GM19025 (cell line): Measurements from ENCODE around the gene DNHD1.

Experiments
- ATAC-seq: cut with Tn5 transposase; IDR thresholded peaks from one replicate; pipeline ENCODE4 v1.9.1; 2021; ENCODE audit warnings: mild to moderate bottlenecking, low read depth, moderate library complexity; ENCODE audit not compliant: unreplicated experiment

Gene DNHD1

DNA sequence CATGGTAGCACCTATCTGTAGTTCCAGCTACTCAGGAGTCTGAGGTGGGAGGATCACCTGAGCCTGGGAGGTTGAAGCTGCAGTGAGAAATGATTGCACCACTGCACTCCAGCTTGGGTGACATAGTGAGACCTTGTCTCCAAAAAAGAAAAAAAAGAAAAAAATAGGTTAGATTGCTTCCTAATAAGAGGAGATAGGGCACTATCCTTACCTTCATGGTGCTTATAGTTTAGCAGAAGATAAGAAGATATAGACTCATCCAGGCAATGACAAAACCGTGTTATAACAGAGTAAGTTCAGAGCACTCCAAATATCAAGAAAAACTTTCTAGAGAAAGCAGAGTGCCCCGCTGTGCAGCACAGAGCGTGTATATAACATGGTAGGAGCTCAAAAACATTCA, 64.2 kb downstream of the DNHD1 start:
- ATAC-seq = no peak

DNA sequence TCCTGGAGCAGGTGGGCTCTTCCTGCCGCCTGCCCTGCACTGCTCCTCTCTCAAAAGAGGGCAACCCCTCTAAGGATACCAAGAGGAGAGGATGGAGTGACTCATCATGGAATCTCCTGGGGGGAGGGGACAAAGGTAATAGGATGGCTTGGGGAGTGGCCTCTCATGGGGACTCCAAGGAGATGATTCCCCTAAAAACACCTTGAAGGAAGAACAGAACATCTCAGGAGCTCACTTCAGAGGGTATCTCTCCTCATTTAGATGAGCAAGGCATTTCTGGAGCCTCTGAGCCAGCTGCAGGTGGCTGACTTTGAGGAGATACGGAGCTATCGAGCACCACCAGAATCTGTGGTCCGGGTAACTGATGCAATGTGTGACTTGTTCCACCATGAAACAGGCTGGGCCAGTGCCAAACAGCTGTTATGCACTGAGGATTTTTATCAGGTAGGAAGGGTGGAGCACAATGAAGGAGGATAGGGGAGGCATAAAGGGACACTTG, 66.1 kb downstream of the DNHD1 start:
- no peak for ATAC-seq

DNA sequence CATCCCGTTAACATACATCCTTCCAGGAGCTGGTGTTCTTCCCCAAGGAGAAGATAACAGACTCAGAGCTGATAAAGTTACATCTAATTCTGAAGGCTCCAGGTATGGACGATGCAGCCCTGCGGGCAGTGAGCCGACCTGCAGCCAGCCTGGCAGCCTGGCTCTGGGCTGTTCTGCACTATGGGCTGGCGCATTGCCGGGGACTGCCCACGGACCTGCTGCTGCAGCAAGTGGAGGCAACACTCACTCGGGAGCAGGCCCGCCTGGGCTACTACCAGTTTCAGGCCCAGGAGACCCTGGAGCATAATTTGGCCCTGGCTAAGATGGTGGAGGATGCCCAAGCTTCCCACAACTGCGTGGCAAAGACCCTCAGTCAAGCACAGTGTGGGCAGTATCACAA, 66.6 kb downstream of the DNHD1 start:
- ATAC-seq = no peak

GRCh38 chr11:6565325-6565724, 68.2 kb downstream of the DNHD1 start:
- no peak for ATAC-seq

DNA sequence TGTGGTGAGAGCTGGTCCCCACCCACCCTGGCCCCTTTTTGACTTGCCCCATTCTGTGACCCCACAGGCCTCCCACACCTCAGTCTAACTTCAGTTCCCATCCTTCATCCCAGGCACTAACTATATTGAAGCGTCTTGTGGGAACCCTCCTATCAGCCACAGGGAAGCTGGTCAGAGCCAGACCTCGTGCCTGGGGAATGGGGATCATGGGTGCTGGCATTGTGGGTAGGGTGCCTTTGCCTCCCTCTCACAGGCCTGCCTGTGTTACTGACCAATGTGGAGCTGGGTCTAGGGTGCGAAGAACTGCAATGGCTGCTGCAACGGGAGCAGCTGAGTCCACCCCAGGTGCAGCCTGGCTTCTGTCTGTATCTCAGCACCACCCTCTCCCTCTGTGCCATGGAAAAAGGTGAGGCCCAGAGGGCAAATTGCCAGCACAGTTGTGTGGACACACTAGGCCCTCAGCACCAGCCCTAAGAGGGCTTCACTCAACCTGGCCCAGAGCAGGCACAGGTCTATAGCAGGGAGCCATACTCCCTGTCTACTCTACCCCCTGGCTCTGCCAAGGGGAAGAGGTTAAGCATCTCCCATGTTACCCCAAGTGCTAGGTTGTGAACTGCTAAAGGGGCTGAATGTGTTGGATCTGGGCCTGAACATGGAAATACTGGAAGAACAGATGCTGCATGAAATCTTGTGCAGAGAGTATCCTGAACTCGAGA, 69.1 kb downstream of the DNHD1 start:
- no peak for ATAC-seq

GRCh38 chr11:6566704-6567370, 69.8 kb downstream of the DNHD1 start:
- ATAC-seq = no peak

- ATAC-seq = no peak
These were observed 70.3 kb downstream of the DNHD1 start for GRCh38 chr11:6567371-6567745.

DNA sequence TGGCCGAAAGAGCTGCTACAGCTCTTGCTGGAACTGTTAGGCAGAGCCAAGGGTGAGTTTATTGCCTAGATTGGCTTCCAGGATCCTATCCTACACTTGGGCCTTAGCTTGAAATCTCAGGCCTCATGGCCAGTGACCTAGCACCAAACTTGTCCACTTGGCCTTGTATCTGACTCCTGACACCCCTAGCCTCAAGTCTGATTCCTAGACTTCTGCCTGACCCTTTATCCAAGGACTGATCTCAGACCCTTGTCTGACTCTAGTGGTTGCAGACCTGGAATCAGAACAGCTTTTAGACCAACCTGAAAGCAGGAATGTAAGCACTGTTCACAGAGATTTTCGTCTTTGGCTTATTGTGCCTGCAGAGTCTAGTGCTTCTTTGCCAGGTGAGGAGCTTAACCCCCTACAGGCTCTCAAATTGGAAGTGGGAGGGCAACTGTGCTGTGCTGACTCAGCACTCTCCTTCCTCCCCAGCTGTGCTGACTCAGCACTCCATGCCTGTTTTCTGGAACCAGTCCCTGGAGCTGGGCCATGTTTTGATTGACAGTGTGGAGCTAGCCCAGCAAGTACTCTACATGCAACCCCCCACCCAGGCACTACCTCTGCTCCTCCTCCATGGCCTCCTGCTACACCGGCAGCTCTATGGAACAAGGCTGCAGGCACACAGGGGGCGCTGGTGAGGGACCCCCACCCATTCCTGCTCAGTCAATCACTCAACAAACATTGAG, 71.3 kb downstream of the DNHD1 start:
- no peak for ATAC-seq

GRCh38 chr11:6569706-6570105, 72.6 kb downstream of the DNHD1 start:
- no peak for ATAC-seq

DNA sequence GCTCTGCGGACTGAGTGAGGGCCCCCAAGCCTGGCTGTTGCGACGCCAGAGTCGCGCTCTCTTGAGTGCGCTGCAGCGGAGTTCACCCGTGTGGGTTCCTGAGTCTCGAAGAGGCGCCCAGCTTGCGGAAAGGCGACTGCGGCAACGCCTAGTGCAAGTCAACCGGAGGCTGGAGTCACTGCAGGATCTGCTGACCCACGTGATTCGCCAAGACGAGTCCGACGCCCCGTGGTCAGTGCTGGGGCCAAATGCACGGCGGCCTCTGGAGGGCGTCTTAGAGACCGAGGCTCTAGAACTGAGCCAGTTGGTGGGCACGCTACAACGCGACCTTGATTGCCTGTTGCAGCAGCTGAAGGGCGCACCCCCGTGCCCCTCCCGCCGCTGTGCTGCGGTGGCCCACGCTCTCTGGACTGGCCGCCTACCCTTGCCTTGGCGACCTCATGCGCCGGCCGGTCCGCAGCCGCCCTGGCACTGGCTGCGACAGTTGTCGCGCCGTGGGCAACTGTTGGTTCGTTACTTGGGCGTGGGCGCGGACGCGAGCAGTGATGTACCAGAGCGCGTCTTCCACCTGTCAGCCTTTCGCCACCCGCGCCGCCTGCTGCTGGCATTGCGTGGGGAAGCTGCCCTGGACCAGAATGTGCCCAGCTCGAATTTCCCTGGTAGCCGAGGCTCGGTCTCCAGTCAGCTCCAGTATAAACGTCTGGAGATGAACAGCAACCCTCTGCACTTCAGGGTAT, 73.8 kb downstream of the DNHD1 start:
- ATAC-seq = no peak

DNA sequence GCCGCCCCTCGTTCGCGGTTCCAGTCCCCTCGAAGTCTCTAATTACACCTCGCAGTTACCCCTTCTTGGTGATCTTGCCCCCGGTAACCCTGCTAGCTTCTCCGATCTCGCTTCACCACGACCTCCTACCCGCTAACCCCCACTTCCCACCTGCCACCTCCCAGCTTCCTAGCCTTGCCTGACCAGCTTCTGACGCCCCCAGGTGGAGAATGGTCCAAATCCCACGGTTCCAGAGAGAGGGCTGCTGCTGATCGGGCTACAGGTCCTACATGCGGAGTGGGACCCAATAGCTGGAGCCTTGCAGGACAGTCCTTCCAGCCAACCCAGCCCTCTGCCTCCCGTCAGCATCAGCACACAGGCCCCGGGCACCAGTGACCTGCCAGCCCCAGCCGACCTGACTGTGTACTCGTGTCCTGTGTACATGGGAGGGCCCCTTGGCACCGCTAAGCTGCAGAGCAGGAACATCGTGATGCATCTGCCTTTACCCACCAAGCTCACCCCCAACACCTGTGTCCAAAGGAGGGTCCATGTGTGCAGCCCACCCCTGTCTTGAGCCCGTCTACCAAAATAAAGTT, 74.4 kb downstream of the DNHD1 start:
- ATAC-seq = no peak

DNA sequence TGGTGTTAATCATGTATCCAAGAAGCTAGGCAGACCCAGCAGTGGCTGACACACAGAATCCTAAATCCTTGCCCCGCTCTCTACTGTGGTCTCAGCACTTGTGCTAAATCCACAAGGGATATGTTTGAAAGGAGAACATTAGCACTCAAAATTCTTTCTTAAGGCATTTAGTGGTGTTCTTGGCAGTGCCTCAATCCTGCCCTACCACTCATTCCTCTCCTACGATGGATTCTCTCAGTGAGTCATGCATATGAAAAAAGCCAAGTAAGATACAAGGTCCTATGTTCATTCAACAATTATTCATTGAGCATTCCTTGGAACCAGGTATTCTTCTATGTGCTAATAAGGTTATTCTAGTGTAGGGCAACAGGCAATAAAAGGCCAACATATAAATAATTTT, 75.1 kb downstream of the DNHD1 start:
- ATAC-seq = no peak

GRCh38 chr11:6574816-6575715, 78.0 kb downstream of the DNHD1 start:
- ATAC-seq = no peak

GRCh38 chr11:6576471-6577373, 79.6 kb downstream of the DNHD1 start:
- ATAC-seq = no peak

GRCh38 chr11:6578134-6578533, 81.1 kb downstream of the DNHD1 start:
- ATAC-seq = no peak

DNA sequence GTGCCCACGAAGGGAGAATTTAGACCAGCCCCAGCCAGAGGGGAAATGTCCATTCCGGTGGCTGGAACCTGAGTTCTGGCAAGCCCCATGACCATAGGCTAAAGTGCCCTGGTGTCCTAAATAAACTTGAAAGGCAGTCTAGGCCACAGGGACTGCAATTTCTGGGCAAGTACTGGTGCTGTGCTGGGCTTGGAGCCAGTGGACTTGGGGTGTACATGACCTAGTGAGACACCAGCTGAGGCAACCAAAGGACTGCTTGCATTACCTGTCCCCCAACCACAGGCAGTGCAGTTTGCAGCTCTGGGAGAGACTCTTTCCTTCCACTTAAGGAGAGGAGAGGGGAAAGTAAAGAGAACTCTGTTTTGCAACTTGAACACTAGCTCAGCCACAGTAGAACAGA, 82.6 kb downstream of the DNHD1 start:
- no peak for ATAC-seq

- no peak for ATAC-seq
These were observed 86.5 kb downstream of the DNHD1 start for GRCh38 chr11:6583584-6583983.

- no peak for ATAC-seq
These were observed 87.4 kb downstream of the DNHD1 start for GRCh38 chr11:6584528-6584927.
